Measurements from ENCODE around the gene PCARE. TPM values are rescaled to one million over a fixed set of nuclear protein-coding genes. Genes with fewer than 3 reads are reported as not detected.

PCARE gene
- total and polyA plus RNA-seq, 4 experiments from 2014 or later, result not detected

DNA sequence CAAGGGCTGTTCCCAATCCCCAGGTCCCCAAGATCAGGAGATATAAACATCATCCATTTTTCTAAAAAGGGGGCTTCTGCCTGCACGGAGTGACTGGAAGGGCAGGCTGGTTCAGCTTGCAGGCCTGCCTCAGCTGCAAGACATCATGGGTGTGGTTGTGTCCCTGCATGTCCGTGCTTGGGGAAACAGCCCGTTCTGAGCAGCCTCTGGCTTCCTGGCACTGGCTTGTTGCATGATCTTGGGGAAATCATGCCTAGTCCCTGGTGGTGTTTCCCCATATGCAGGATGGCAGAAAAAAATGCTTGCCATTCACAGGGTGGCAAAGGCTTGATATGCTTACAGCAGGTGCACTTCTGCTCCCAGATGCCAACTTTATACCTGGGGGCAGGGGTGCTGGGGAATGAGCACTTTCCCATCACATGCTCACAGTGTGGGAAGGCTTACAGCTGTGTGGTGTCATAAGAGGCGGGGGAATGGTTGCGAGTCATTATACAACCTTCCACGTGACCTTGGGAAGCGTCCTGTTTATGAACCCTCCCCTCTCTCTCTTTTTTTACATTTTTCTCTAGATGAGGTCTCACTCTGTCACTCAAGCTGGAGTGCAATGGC lies 7.2 kb downstream of the PCARE start:
- ChIA-PET CTCF (ENCODE audit: partially characterized antibody) (no interaction called here), POLR2A (ENCODE audit: partially characterized antibody) (no interaction called here)
- Mint-ChIP-seq H3K9me3 (peaks cover 0 to 2% (median 0%) of the 10 kb centered on the region in 8 donors), H3K36me3 (no peaks in the 10 kb centered on the region), H3K4me1 (no peaks in the 10 kb centered on the region), H3K27ac (no peak overlapping the region), H3K4me3 (no peak overlapping the region), H3K27me3 (no peaks in the 10 kb centered on the region)
- H3K27me3 ChIP-seq (ENCODE audit: insufficient read depth, low read length), result no peaks in the 10 kb centered on the region
- no peaks in the 10 kb centered on the region for H3K36me3 ChIP-seq (ENCODE audit: insufficient read depth, low read length)
- intact Hi-C loops (cut with micrococcal nuclease), result no loop called here
- no peaks in the 10 kb centered on the region for H3K9me3 ChIP-seq (ENCODE audit: control insufficient read depth in 1 of 2, low read length in 2 of 2)
- no peaks in the 10 kb centered on the region for H3K4me1 ChIP-seq (ENCODE audit: insufficient read depth, low read length)
- no peak overlapping the region for H3K4me3 ChIP-seq (ENCODE audit: low read length in 2 of 2)
- no peak overlapping the region for H3K27ac ChIP-seq (ENCODE audit: low read depth, low read length)
- DNase-seq, result no peak

DNA sequence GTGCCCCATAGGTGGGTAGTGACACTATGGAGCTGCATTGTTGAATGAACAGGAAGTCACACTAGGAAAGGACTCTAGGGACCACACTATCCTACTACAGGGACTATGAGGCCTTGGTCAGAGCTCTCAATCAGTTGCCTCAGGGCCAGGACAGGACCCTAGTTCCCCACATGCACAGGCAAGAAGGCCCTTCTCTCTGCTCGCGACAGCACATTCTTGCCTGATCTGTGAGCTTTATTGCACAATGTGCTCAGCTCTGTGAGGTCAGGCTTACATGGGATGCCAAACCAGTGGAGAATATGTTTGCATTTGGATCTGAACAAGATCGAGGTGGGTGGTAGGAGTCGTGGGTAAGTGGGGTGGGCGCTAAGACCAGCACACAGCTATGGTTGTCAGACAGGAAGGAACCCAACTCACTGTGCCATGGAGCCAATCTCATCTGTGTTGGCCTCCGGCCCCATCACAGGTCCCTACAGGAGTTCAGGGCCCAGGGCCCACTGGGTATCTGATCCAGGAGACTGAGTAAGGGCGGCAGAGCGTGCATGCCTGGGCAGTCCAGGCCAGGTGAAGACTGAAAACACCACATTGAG lies 8.0 kb downstream of the PCARE start:
- intact Hi-C loops (cut with micrococcal nuclease), result no loop called here
- no peaks in the 10 kb centered on the region for H3K4me1 ChIP-seq (ENCODE audit: insufficient read depth, low read length)
- POLR2A ChIA-PET (ENCODE audit: partially characterized antibody), result no interaction called here
- H3K4me1 Mint-ChIP-seq, result no peaks in the 10 kb centered on the region
- H3K27me3 Mint-ChIP-seq, result no peaks in the 10 kb centered on the region
- no peak overlapping the region for H3K4me3 ChIP-seq (ENCODE audit: low read length in 2 of 2)
- peaks cover 0 to 2% (median 0%) of the 10 kb centered on the region in 8 donors for H3K9me3 Mint-ChIP-seq
- H3K27ac Mint-ChIP-seq, result no peak overlapping the region
- no peak overlapping the region for H3K27ac ChIP-seq (ENCODE audit: low read depth, low read length)
- DNase-seq, result no peak
- no peaks in the 10 kb centered on the region for H3K9me3 ChIP-seq (ENCODE audit: control insufficient read depth in 1 of 2, low read length in 2 of 2)
- no peak overlapping the region for H3K4me3 Mint-ChIP-seq
- CTCF ChIA-PET (ENCODE audit: partially characterized antibody), result no interaction called here
- no peaks in the 10 kb centered on the region for H3K36me3 Mint-ChIP-seq
- H3K36me3 ChIP-seq (ENCODE audit: insufficient read depth, low read length), result no peaks in the 10 kb centered on the region
- H3K27me3 ChIP-seq (ENCODE audit: insufficient read depth, low read length), result no peaks in the 10 kb centered on the region

DNA sequence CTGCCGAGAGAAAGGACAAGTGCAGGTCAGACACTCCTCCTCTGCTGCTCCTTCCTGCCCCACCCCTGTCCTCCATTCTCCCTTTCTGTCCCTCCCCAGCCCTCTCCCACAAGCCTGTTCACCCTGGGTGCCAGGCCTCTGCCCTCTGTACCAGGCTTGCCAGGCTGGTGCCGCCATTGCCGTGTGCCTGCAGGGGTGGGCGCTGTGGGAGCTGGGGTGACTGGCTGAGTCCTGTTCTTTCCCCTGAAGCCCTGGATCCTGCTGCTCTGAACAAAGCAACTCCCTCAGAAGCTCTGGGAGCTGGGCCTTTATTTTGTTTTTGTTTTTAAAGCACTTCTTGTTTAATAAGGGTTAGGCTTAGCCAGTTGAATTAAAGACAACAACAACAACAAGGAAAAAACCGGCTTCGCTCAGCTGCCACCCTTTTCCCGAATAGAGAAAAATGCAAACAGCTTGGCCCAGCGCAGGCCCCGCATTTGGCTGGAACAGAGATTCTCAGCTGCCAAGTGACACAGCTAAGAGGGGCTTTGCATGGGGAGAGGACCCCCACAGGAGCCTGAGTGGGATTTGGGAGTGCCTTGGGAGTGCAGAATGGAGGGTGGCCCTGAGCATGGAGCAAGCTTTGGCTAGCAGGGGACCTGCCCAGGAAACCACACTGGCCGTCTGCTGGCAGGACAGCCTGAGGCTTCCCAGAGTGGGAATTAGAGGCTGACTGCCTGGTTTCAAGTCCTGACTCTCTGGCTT lies 9.1 kb downstream of the PCARE start:
- CTCF ChIA-PET (ENCODE audit: partially characterized antibody), result no interaction called here

DNA sequence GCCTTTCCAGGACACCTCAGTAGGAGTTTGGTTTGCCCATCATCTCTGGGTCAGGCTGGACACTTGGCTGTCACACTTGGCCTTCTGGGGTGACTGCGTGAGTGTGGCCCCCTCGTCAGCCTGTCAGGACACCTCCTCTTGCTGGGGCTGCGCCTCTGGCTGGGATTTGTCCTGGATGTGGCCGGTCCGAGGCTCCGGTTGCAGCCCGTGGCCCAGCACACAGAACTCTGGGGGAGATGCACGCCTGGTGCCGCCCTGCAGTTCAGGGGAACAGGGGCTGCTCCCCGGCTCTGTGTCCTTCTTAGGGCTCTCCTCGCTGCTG lies 9.6 kb downstream of the PCARE start:
- Histone ChIP-seq H3K27me3 (ENCODE audit: insufficient read depth, low read length) (no peaks in the 10 kb centered on the region), H3K4me3 (ENCODE audit: low read length in 2 of 2) (no peak overlapping the region), H3K36me3 (ENCODE audit: insufficient read depth, low read length) (no peaks in the 10 kb centered on the region), H3K27ac (ENCODE audit: low read depth, low read length) (no peak overlapping the region), H3K9me3 (ENCODE audit: control insufficient read depth in 1 of 2, low read length in 2 of 2) (no peaks in the 10 kb centered on the region), H3K4me1 (ENCODE audit: insufficient read depth, low read length) (no peaks in the 10 kb centered on the region)
- ChIA-PET POLR2A (ENCODE audit: partially characterized antibody) (no interaction called here), CTCF (ENCODE audit: partially characterized antibody) (no interaction called here)
- no peaks in the 10 kb centered on the region for H3K36me3 Mint-ChIP-seq
- no peaks in the 10 kb centered on the region for H3K27me3 Mint-ChIP-seq
- peaks cover 0 to 2% (median 0%) of the 10 kb centered on the region in 8 donors for H3K9me3 Mint-ChIP-seq
- intact Hi-C loops (cut with micrococcal nuclease), result no loop called here
- H3K4me1 Mint-ChIP-seq, result peaks cover 0 to 2% (median 0%) of the 10 kb centered on the region in 4 donors
- H3K27ac Mint-ChIP-seq, result no peak overlapping the region
- DNase-seq, result no peak
- no peak overlapping the region for H3K4me3 Mint-ChIP-seq

More for the DNA sequence above, 9.1 kb downstream of the PCARE start:
- Histone ChIP-seq H3K4me1 (ENCODE audit: insufficient read depth, low read length) (no peaks in the 10 kb centered on the region), H3K9me3 (ENCODE audit: control insufficient read depth in 1 of 2, low read length in 2 of 2) (no peaks in the 10 kb centered on the region), H3K27ac (ENCODE audit: low read depth, low read length) (no peak overlapping the region), H3K36me3 (ENCODE audit: insufficient read depth, low read length) (no peaks in the 10 kb centered on the region), H3K4me3 (ENCODE audit: low read length in 2 of 2) (no peak overlapping the region), H3K27me3 (ENCODE audit: insufficient read depth, low read length) (no peaks in the 10 kb centered on the region)
- peaks cover 0 to 2% (median 0%) of the 10 kb centered on the region in 8 donors for H3K9me3 Mint-ChIP-seq
- DNase-seq, result no peak
- H3K4me1 Mint-ChIP-seq, result no peaks in the 10 kb centered on the region
- H3K27me3 Mint-ChIP-seq, result no peaks in the 10 kb centered on the region
- no peak overlapping the region for H3K27ac Mint-ChIP-seq
- intact Hi-C loops (cut with micrococcal nuclease), result no loop called here
- POLR2A ChIA-PET (ENCODE audit: partially characterized antibody), result no interaction called here
- no peak overlapping the region for H3K4me3 Mint-ChIP-seq
- H3K36me3 Mint-ChIP-seq, result no peaks in the 10 kb centered on the region

DNA sequence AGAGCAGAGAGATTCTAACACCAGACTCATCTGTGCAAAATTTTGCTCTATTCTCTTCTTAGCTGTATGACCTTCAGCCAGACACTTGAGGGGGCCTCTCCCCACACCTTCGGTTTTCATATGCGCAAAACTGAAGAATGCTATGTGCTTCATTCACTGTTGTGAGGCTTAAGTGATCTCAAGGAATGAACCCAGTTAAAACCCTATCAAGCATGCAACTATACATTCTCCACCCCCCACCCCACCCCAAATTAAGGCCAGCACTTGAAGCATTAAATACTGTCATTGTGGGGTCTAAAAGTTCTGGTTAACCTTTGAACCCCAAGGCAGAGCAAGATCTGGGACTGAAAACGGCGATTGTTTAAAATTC lies 10.0 kb downstream of the PCARE start:
- no peaks in the 10 kb centered on the region for H3K27me3 ChIP-seq (ENCODE audit: insufficient read depth, low read length)
- peaks cover 0 to 2% (median 0%) of the 10 kb centered on the region in 8 donors for H3K9me3 Mint-ChIP-seq
- intact Hi-C loops (cut with micrococcal nuclease), result no loop called here
- H3K27ac Mint-ChIP-seq, result no peak overlapping the region
- no peaks in the 10 kb centered on the region for H3K36me3 ChIP-seq (ENCODE audit: insufficient read depth, low read length)
- ChIA-PET CTCF (ENCODE audit: partially characterized antibody) (interaction anchor here (1.0 kb wide), 1 partner anchor 13 kb away, joined by 4 read pairs; no protein-coding TSS in a partner anchor), POLR2A (ENCODE audit: partially characterized antibody) (no interaction called here)
- H3K36me3 Mint-ChIP-seq, result no peaks in the 10 kb centered on the region
- H3K27me3 Mint-ChIP-seq, result no peaks in the 10 kb centered on the region
- no peaks in the 10 kb centered on the region for H3K4me1 ChIP-seq (ENCODE audit: insufficient read depth, low read length)
- no peak for DNase-seq
- H3K4me3 ChIP-seq (ENCODE audit: low read length in 2 of 2), result no peak overlapping the region
- H3K27ac ChIP-seq (ENCODE audit: low read depth, low read length), result no peak overlapping the region
- H3K9me3 ChIP-seq (ENCODE audit: control insufficient read depth in 1 of 2, low read length in 2 of 2), result no peaks in the 10 kb centered on the region
- peaks cover 0 to 4% (median 0%) of the 10 kb centered on the region in 4 donors for H3K4me1 Mint-ChIP-seq
- no peak overlapping the region for H3K4me3 Mint-ChIP-seq

DNA sequence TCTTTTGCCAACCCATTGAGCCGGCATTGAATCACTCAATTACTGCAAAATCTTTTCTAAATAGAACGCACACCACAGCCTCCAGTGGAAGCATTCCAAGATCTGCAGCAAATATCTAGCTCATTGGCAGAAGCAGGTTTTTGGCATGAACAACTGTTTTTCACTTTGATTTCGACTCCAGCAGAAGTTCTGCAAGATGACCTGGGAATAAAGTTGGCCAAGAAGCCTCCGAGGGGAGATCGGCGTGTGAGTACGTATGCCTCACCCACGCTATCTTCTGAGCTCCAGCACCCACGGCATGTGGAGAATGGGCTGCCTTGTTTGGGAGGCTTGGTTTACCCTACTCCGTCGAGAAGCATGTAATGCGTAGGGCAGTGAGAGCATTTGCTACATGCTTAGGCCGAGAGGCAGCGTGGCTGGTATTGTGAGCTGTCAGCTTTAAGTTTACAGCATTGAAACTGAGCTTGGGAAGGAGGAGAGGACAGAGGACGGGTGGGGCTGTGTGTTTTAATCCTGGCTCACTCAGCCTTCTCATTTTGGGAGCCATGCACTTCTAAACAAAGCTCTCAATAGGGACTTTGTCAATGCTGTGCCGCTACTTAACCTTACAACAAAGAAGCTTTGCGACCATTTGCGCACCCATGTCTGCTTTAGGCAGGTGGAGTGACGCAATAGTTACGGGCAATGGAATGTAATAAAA lies 10.5 kb downstream of the PCARE start:
- POLR2A ChIA-PET (ENCODE audit: partially characterized antibody), result no interaction called here
- no peak for DNase-seq
- no peaks in the 10 kb centered on the region for H3K4me1 ChIP-seq (ENCODE audit: insufficient read depth, low read length)
- H3K27ac ChIP-seq (ENCODE audit: low read depth, low read length), result no peak overlapping the region
- H3K27me3 ChIP-seq (ENCODE audit: insufficient read depth, low read length), result no peaks in the 10 kb centered on the region
- no peak overlapping the region for H3K27ac Mint-ChIP-seq
- no peaks in the 10 kb centered on the region for H3K27me3 Mint-ChIP-seq
- CTCF ChIA-PET (ENCODE audit: partially characterized antibody), result interaction anchor here (1.0 kb wide), 1 partner anchor 13 kb away, joined by 4 read pairs; no protein-coding TSS in a partner anchor
- no peak overlapping the region for H3K4me3 ChIP-seq (ENCODE audit: low read length in 2 of 2)
- H3K4me3 Mint-ChIP-seq, result no peak overlapping the region
- H3K36me3 ChIP-seq (ENCODE audit: insufficient read depth, low read length), result no peaks in the 10 kb centered on the region
- no peaks in the 10 kb centered on the region for H3K9me3 ChIP-seq (ENCODE audit: control insufficient read depth in 1 of 2, low read length in 2 of 2)
- no peaks in the 10 kb centered on the region for H3K36me3 Mint-ChIP-seq
- intact Hi-C loops (cut with micrococcal nuclease), result no loop called here
- peaks cover 0 to 2% (median 0%) of the 10 kb centered on the region in 8 donors for H3K9me3 Mint-ChIP-seq
- peaks cover 0 to 4% (median 0%) of the 10 kb centered on the region in 4 donors for H3K4me1 Mint-ChIP-seq

DNA sequence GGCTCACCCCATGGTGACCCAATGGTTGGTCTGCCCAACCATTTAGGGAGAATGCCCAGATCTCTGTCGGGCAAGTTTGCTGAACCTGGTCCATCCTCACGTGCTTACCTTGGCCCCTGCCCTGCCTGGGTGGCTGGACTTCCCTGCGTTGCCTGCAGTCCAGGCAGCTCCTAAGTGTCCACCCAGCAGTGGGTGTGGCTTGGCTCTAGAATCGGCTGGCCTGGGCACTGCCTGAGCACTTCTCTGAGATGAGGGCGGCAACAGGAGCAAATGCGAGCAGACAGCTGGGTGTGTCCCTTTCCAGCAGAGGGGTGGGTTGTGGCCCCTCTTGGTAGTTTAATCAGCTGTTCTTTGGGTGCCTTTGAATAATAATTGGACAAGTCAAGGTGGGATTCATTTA lies 11.3 kb downstream of the PCARE start:
- H3K4me3 ChIP-seq (ENCODE audit: low read length in 2 of 2), result no peak overlapping the region
- Mint-ChIP-seq H3K4me3 (no peak overlapping the region), H3K27ac (no peak overlapping the region), H3K4me1 (peaks cover 0 to 4% (median 0%) of the 10 kb centered on the region in 4 donors), H3K9me3 (peaks cover 0 to 2% (median 0%) of the 10 kb centered on the region in 8 donors), H3K27me3 (no peaks in the 10 kb centered on the region), H3K36me3 (no peaks in the 10 kb centered on the region)
- H3K9me3 ChIP-seq (ENCODE audit: control insufficient read depth in 1 of 2, low read length in 2 of 2), result no peaks in the 10 kb centered on the region
- intact Hi-C loops (cut with micrococcal nuclease), result no loop called here
- no peak overlapping the region for H3K27ac ChIP-seq (ENCODE audit: low read depth, low read length)
- H3K4me1 ChIP-seq (ENCODE audit: insufficient read depth, low read length), result no peaks in the 10 kb centered on the region
- POLR2A ChIA-PET (ENCODE audit: partially characterized antibody), result no interaction called here
- no peaks in the 10 kb centered on the region for H3K36me3 ChIP-seq (ENCODE audit: insufficient read depth, low read length)
- no peak for DNase-seq
- CTCF ChIA-PET (ENCODE audit: partially characterized antibody), result no interaction called here
- no peaks in the 10 kb centered on the region for H3K27me3 ChIP-seq (ENCODE audit: insufficient read depth, low read length)
